K562 (cell line): ENCODE measurements around the gene UNC45B. TPM values are rescaled to one million over a fixed set of nuclear protein-coding genes. Genes with fewer than 3 reads are reported as not detected.

ENCODE experiments used
- CBX8 ChIP-seq: fragments of 200-600 bp; sonication (generic); IDR thresholded peaks from 2 replicates; pipeline ENCODE4 v1.6.1; 2012; ENCODE audit warnings: borderline replicate concordance, mixed run types, low read depth, mild to moderate bottlenecking, moderate library complexity, mixed read lengths, low read length, control low read depth, inconsistent platforms; ENCODE audit not compliant: poor library complexity, severe bottlenecking; ENCODE audit errors: extremely low read depth
- CCAR2 ChIP-seq: fragments of 200-400 bp; formaldehyde crosslinking; IDR thresholded peaks from 2 replicates; pipeline ENCODE4 v1.6.1; 2017; ENCODE audit warnings: mild to moderate bottlenecking, low read depth, low read length
- CEBPG ChIP-seq, 3 experiments: fragments of 200-800 bp in 1 of 3; sonication (Bioruptor generic) in 1 of 3; sonication (generic) in 1 of 3; formaldehyde crosslinking in 1 of 3; IDR thresholded peaks in 2 of 3; conservative IDR thresholded peaks in 1 of 3; 2 replicates each; pipeline versions ENCODE4 v1.6.1 to v1.8.0; 2016 to 2022; ENCODE audit warnings: missing compliant biosample characterization in 2 of 3, missing genetic modification characterization in 2 of 3, mild to moderate bottlenecking in 1 of 3, missing genetic modification reagents in 1 of 3
- CHAMP1 ChIP-seq: fragments of 450-650 bp; IDR thresholded peaks from 2 replicates; pipeline ENCODE4 v1.6.1; 2016; ENCODE audit warnings: mild to moderate bottlenecking
- E2F3 ChIP-seq: fragments of 250-450 bp; sonication (Bioruptor Pico); IDR thresholded peaks from 2 replicates; pipeline ENCODE4 v1.4.0; 2020; ENCODE audit warnings: mild to moderate bottlenecking
- EGR1 ChIP-seq: fragments of 450-650 bp; conservative IDR thresholded peaks from 2 replicates; pipeline ENCODE4 v1.6.1; 2017; ENCODE audit warnings: mild to moderate bottlenecking
- HDAC2 ChIP-seq: fragments of 450-650 bp; IDR thresholded peaks from 2 replicates; pipeline ENCODE4 v1.6.1; 2016; ENCODE audit warnings: mild to moderate bottlenecking
- MEF2A ChIP-seq: IDR thresholded peaks from 2 replicates; pipeline ENCODE4 v1.6.1; 2011; ENCODE audit warnings: low read depth, mild to moderate bottlenecking, low read length, moderate library complexity; ENCODE audit not compliant: control insufficient read depth
- MYNN ChIP-seq, 2 experiments: sonication (generic); formaldehyde crosslinking in 1 of 2; IDR thresholded peaks; 2 replicates each; pipeline versions ENCODE4 v1.5.0 to v1.6.1; 2016 to 2020; ENCODE audit warnings: antibody characterized with exemption in 1 of 2, missing genetic modification reagents in 1 of 2
- NFRKB ChIP-seq: fragments of 450-650 bp; IDR thresholded peaks from 2 replicates; pipeline ENCODE4 v1.6.1; 2016; ENCODE audit warnings: low read depth
- TEAD4 ChIP-seq, 2 experiments: sonication (generic) in 1 of 2; formaldehyde crosslinking in 1 of 2; IDR thresholded peaks; 2 replicates each; pipeline versions ENCODE4 v1.6.1 to v1.8.0; 2012 to 2022; ENCODE audit warnings: borderline replicate concordance in 1 of 2, inconsistent platforms in 1 of 2, low read length in 1 of 2, mild to moderate bottlenecking in 1 of 2, missing genetic modification reagents in 1 of 2
- U2AF2 ChIP-seq: fragments of 200-400 bp; formaldehyde crosslinking; optimal IDR thresholded peaks from 2 replicates; pipeline ENCODE3; 2017; ENCODE audit warnings: low read depth, mild to moderate bottlenecking, low read length
- USF1 ChIP-seq: sonication (generic); formaldehyde crosslinking; IDR thresholded peaks from 2 replicates; pipeline ENCODE4 v1.9.0; 2022; ENCODE audit warnings: mild to moderate bottlenecking, missing genetic modification reagents
- ZBTB7A ChIP-seq: IDR thresholded peaks from 2 replicates; pipeline ENCODE4 v1.6.1; 2011; ENCODE audit warnings: low read depth, mild to moderate bottlenecking, low read length, moderate library complexity, borderline replicate concordance; ENCODE audit not compliant: control insufficient read depth
- ZNF444 ChIP-seq: fragments of 250-450 bp; sonication (Bioruptor Pico); IDR thresholded peaks from 2 replicates; pipeline ENCODE4 v1.4.0; 2020; ENCODE audit warnings: mild to moderate bottlenecking, moderate library complexity
- polyA plus RNA-seq, 8 experiments: library from polyadenylated mRNA; depleted of rRNA in 4 of 8; stranded (reverse) in 5 of 8; unstranded in 3 of 8; fragments of >200 nt; fragmentation: Nextera tagmentation in 2 of 8; fragmentation: Illumina TruSeq in 1 of 8; extraction: Ambion mirVana in 2 of 8; extraction: Trizol in 1 of 8; gene quantifications; 2 replicates each; pipeline versions ENCODE4 v1.2.1 to v1.2.3, GENCODE V29; 2011 to 2014; ENCODE audit warnings: inconsistent platforms in 1 of 8, missing spikeins in 1 of 8
- total RNA-seq, 7 experiments: library from RNA; depleted of rRNA in 6 of 7; stranded (reverse); fragments of >200 nt in 6 of 7; fragmentation: Illumina TruSeq in 2 of 7; extraction: Trizol in 2 of 7; gene quantifications; 2 replicates each; pipeline versions ENCODE4 v1.2.1 to v1.2.3, GENCODE V29; 2011 to 2021; ENCODE audit warnings: low replicate concordance in 1 of 7
- TF ChIP-seq, protein P1 (sequence below): fragments of 450-650 bp; IDR thresholded peaks from 2 replicates; pipeline ENCODE4 v1.6.1; 2016
- TF ChIP-seq, protein P2 (sequence below), 2 experiments: fragments of 200-800 bp in 1 of 2; sonication (Bioruptor generic) in 1 of 2; sonication (generic) in 1 of 2; formaldehyde crosslinking in 1 of 2; IDR thresholded peaks in 1 of 2; conservative IDR thresholded peaks in 1 of 2; 2 replicates each; pipeline versions ENCODE4 v1.5.0 to v1.6.1; 2016 to 2020; ENCODE audit warnings: missing compliant biosample characterization in 1 of 2, missing genetic modification characterization in 1 of 2, missing genetic modification reagents in 1 of 2

UNC45B gene
- total and polyA plus RNA-seq, 9 of the 15 experiments (the other 6 are each of a cell fraction or from before 2014, with no cell fraction given): not detected

DNA sequence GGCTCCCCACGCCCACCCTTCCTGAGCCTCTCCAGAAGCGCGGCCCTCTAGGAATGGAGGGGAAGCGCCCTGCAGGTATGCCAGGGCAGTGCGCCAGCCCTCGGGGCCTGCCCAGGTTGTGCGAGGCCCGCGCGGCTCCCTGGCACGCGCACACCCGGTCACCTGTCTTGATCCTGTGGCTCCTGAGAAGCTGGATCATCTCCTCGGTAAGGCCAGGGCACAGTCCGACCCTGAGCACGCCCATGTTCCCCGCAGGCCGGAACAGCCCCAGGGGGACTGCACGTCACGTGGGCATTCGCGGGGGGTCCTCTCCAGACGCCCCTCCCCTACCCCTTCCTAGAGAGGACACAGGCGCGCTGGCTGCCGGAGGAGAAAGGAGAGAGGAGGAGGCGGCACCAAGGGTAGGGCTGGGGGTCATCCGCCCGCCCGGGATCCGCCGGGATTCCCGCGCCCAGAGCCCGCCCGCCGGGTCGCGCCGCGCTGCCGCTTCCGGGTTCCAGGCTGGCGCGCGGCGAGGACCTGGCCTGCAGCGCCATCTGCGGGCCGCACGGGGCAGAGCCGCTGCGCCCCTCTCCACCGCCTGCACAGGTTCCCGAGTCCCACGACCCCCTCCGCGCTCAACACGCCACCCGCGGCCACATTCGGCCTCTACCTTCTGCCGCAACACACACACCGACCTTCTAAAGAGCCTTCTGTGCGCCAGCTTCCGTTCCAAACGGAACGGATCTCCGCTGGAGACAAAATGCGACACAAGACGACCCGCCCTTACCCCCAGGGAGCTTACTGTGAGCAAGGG, 28.0 kb upstream of the UNC45B start, which contains the start of gene RAD51D (continued):
- TF ChIP-seq, protein P1, sequence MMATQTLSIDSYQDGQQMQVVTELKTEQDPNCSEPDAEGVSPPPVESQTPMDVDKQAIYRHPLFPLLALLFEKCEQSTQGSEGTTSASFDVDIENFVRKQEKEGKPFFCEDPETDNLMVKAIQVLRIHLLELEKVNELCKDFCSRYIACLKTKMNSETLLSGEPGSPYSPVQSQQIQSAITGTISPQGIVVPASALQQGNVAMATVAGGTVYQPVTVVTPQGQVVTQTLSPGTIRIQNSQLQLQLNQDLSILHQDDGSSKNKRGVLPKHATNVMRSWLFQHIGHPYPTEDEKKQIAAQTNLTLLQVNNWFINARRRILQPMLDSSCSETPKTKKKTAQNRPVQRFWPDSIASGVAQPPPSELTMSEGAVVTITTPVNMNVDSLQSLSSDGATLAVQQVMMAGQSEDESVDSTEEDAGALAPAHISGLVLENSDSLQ: no peak
- TF ChIP-seq CBX8 (no peak), EGR1 (peak; percentile 9; the same call in 1 of the 2 replicates), MEF2A (no peak), CEBPG (CRISPR knock-in tag; IDR thresholded peaks at IDR 0.05) (no peak), CEBPG (tag; conservative IDR thresholded peaks at IDR 0.05 in 1 of 2, IDR thresholded peaks at IDR 0.05 in 1 of 2) (no peak), U2AF2 (no peak), E2F3 (CRISPR knock-in tag) (peak; percentile 94; the same call in 1 of the 2 replicates), USF1 (peak; percentile 90), HDAC2 (no peak), ZNF444 (no peak), ZBTB7A (peak; percentile 97), TEAD4 (IDR thresholded peaks at IDR 0.05; ENCODE audit: low read length) (no peak; the same call in 1 of the 2 replicates), TEAD4 (CRISPR knock-in tag; IDR thresholded peaks at IDR 0.05; ENCODE audit: borderline replicate concordance) (no peak), CHAMP1 (no peak), CCAR2 (no peak), MYNN (IDR thresholded peaks at IDR 0.05) (no peak), MYNN (CRISPR knock-in tag; IDR thresholded peaks at IDR 0.05) (no peak), NFRKB (no peak; the same call in 1 of the 2 replicates)
- TF ChIP-seq, protein P2, sequence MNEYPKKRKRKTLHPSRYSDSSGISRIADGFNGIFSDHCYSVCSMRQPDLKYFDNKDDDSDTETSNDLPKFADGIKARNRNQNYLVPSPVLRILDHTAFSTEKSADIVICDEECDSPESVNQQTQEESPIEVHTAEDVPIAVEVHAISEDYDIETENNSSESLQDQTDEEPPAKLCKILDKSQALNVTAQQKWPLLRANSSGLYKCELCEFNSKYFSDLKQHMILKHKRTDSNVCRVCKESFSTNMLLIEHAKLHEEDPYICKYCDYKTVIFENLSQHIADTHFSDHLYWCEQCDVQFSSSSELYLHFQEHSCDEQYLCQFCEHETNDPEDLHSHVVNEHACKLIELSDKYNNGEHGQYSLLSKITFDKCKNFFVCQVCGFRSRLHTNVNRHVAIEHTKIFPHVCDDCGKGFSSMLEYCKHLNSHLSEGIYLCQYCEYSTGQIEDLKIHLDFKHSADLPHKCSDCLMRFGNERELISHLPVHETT (CRISPR knock-in tag; conservative IDR thresholded peaks at IDR 0.05 in 1 of 2, IDR thresholded peaks at IDR 0.05 in 1 of 2): no peak
